ENCODE measurements around the gene LARGE1.

The LARGE1 gene

GRCh38 chr22:33640900-33641299 lies 279.4 kb downstream of the LARGE1 start:
- TF ChIP-seq CTCF (conservative IDR thresholded peaks at IDR 0.05; ENCODE audit: low read length): no peak
- TF ChIP-seq EZH2phosphoT487 (IDR thresholded peaks at IDR 0.05; ENCODE audit: borderline replicate concordance): no peak
- Histone ChIP-seq H3K9me2 (replicated peaks; ENCODE audit: low read depth, low read length) (no peaks in the 10 kb centered on the region), H2AFZ (ENCODE audit: low read length) (no peak overlapping the region), H3K79me2 (ENCODE audit: insufficient read depth, low read length) (no peaks in the 10 kb centered on the region), H3F3A (ENCODE audit: low read depth) (no peaks in the 10 kb centered on the region), H3K9me3 (ENCODE audit: insufficient read depth, low read depth, low read length) (peaks cover 4% of the 10 kb centered on the region; the same call in 1 of the 2 replicates), H3K36me3 (ENCODE audit: insufficient read depth, low read length) (no peaks in the 10 kb centered on the region), H3K4me1 (ENCODE audit: insufficient read depth, low read length, poor library complexity, severe bottlenecking) (no peaks in the 10 kb centered on the region), H3K4me3 (ENCODE audit: low read length, poor library complexity, severe bottlenecking) (no peak overlapping the region), H4K20me1 (ENCODE audit: insufficient read depth, low read length, poor library complexity, severe bottlenecking) (no peaks in the 10 kb centered on the region), H3K9ac (ENCODE audit: low read depth, low read length, poor library complexity, severe bottlenecking) (no peak overlapping the region), H3K4me2 (ENCODE audit: low read depth, low read length, poor library complexity, severe bottlenecking) (no peak overlapping the region), H3K27me3 (ENCODE audit: insufficient read depth, low read length, poor library complexity, severe bottlenecking) (no peaks in the 10 kb centered on the region)

- Histone ChIP-seq H3K36me3 (ENCODE audit: insufficient read depth, low read length) (no peaks in the 10 kb centered on the region), H3K4me3 (ENCODE audit: low read length, poor library complexity, severe bottlenecking) (no peak overlapping the region), H3K9ac (ENCODE audit: low read depth, low read length, poor library complexity, severe bottlenecking) (no peak overlapping the region), H3K4me2 (ENCODE audit: low read depth, low read length, poor library complexity, severe bottlenecking) (no peak overlapping the region), H3K9me3 (ENCODE audit: insufficient read depth, low read depth, low read length) (peaks cover 4% of the 10 kb centered on the region; the same call in 1 of the 2 replicates), H4K20me1 (ENCODE audit: insufficient read depth, low read length, poor library complexity, severe bottlenecking) (no peaks in the 10 kb centered on the region), H3K4me1 (ENCODE audit: insufficient read depth, low read length, poor library complexity, severe bottlenecking) (no peaks in the 10 kb centered on the region), H3K79me2 (ENCODE audit: insufficient read depth, low read length) (no peaks in the 10 kb centered on the region), H3K9me2 (replicated peaks; ENCODE audit: low read depth, low read length) (no peaks in the 10 kb centered on the region), H3K27me3 (ENCODE audit: insufficient read depth, low read length, poor library complexity, severe bottlenecking) (no peaks in the 10 kb centered on the region), H3F3A (ENCODE audit: low read depth) (no peaks in the 10 kb centered on the region), H2AFZ (ENCODE audit: low read length) (no peak overlapping the region)
- TF ChIP-seq CTCF (conservative IDR thresholded peaks at IDR 0.05; ENCODE audit: low read length) (no peak), EZH2phosphoT487 (IDR thresholded peaks at IDR 0.05; ENCODE audit: borderline replicate concordance) (no peak)
Observed at GRCh38 chr22:33639588-33640254, 280.6 kb downstream of the LARGE1 start.

- no peak overlapping the region for H2AFZ ChIP-seq (ENCODE audit: low read length)
- H3K9ac ChIP-seq (ENCODE audit: low read depth, low read length, poor library complexity, severe bottlenecking): no peak overlapping the region
- no peaks in the 10 kb centered on the region for H3K4me1 ChIP-seq (ENCODE audit: insufficient read depth, low read length, poor library complexity, severe bottlenecking)
- no peaks in the 10 kb centered on the region for H3F3A ChIP-seq (ENCODE audit: low read depth)
- TF ChIP-seq CTCF (conservative IDR thresholded peaks at IDR 0.05; ENCODE audit: low read length): no peak
- TF ChIP-seq EZH2phosphoT487 (IDR thresholded peaks at IDR 0.05; ENCODE audit: borderline replicate concordance): no peak
- no peaks in the 10 kb centered on the region for H3K9me2 ChIP-seq (replicated peaks; ENCODE audit: low read depth, low read length)
- H3K4me3 ChIP-seq (ENCODE audit: low read length, poor library complexity, severe bottlenecking): no peak overlapping the region
- H3K79me2 ChIP-seq (ENCODE audit: insufficient read depth, low read length): no peaks in the 10 kb centered on the region
- H3K4me2 ChIP-seq (ENCODE audit: low read depth, low read length, poor library complexity, severe bottlenecking): no peak overlapping the region
- H3K9me3 ChIP-seq (ENCODE audit: insufficient read depth, low read depth, low read length): peaks cover 7% of the 10 kb centered on the region; the same call in 1 of the 2 replicates
- H4K20me1 ChIP-seq (ENCODE audit: insufficient read depth, low read length, poor library complexity, severe bottlenecking): no peaks in the 10 kb centered on the region
- no peaks in the 10 kb centered on the region for H3K27me3 ChIP-seq (ENCODE audit: insufficient read depth, low read length, poor library complexity, severe bottlenecking)
- H3K36me3 ChIP-seq (ENCODE audit: insufficient read depth, low read length): no peaks in the 10 kb centered on the region
Observed at GRCh38 chr22:33635766-33636165, 284.5 kb downstream of the LARGE1 start.
